Suprapubic skin (tissue), 4 donors: ENCODE results near the gene GRIN3B.

Source experiments
- POLR2A ChIP-seq, 2 donors: fragments of 450-650 bp; IDR thresholded peaks; one replicate each; pipeline ENCODE4 v1.6.1; 2017; ENCODE audit warnings: antibody characterized with exemption in 2 of 2, mild to moderate bottlenecking in 2 of 2, moderate library complexity in 2 of 2
- POLR2AphosphoS5 ChIP-seq, 3 donors: sonication (generic); formaldehyde crosslinking; IDR thresholded peaks; one replicate each; pipeline ENCODE4 v1.6.1; 2017; ENCODE audit warnings: antibody characterized with exemption in 3 of 3
- TF ChIP-seq, protein P1 (sequence below), 2 donors: fragments of 200-600 bp in 1 of 2; fragments of 450-650 bp in 1 of 2; sonication (generic) in 1 of 2; IDR thresholded peaks; one replicate each; pipeline ENCODE4 v1.5.1; 2016 to 2019; ENCODE audit warnings: antibody characterized with exemption in 2 of 2, mild to moderate bottlenecking in 1 of 2, moderate library complexity in 1 of 2

DNA sequence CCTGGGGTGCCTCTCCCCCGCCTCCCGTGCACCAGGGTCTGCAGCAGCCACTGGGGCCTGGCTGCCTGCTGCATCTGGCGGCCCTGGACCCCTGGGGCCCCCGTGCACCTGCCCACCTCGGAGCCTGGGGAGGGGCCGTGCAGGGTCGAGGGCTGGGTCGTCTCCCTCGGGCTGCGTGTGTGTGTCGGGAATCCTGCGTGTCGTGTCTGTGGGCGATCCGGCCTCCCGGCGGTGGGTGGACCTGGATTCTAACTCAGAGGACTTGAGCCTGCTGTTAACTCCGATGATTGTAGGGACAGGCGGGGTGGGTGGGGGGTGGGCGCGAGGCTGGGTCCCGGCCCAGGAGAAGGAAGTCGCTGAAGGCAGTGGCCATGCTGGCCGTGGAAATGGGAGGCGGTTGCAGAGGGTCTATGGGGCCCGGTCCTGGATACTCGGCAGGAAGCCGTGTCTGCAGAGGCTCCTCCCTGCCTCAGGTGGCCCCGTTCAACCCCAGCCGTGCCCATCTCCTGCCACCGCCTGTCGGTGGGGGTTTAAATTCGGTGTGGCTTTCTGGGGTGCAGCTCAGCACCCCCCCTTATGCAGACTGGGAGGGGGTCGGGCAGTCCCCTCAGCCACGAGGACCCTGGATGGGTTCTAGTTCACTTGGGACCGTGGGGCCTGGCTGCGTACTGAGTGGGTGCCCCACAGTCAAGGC is 25.5 kb upstream of the GRIN3B start:
- TF ChIP-seq, protein P1, sequence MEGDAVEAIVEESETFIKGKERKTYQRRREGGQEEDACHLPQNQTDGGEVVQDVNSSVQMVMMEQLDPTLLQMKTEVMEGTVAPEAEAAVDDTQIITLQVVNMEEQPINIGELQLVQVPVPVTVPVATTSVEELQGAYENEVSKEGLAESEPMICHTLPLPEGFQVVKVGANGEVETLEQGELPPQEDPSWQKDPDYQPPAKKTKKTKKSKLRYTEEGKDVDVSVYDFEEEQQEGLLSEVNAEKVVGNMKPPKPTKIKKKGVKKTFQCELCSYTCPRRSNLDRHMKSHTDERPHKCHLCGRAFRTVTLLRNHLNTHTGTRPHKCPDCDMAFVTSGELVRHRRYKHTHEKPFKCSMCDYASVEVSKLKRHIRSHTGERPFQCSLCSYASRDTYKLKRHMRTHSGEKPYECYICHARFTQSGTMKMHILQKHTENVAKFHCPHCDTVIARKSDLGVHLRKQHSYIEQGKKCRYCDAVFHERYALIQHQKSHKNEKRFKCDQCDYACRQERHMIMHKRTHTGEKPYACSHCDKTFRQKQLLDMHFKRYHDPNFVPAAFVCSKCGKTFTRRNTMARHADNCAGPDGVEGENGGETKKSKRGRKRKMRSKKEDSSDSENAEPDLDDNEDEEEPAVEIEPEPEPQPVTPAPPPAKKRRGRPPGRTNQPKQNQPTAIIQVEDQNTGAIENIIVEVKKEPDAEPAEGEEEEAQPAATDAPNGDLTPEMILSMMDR (IDR thresholded peaks at IDR 0.05), result no peak
- TF ChIP-seq POLR2A (IDR thresholded peaks at IDR 0.05), result no peak
- TF ChIP-seq POLR2AphosphoS5 (IDR thresholded peaks at IDR 0.05), result no peak
